OCI-LY1 (cell line): ENCODE data around the gene TAS2R13.

Experiments used
- EZH2 ChIP-seq: fragments of 200-600 bp; sonication (generic), shearing (Covaris generic); IDR thresholded peaks from 2 replicates; pipeline ENCODE4 v1.8.0; 2017; ENCODE audit warnings: borderline replicate concordance, mixed run types, mild to moderate bottlenecking, antibody characterized with exemption, low read length, moderate library complexity, mixed read lengths
- TF ChIP-seq, protein P1 (sequence below): fragments of 200-600 bp; sonication (generic), shearing (Covaris generic); IDR thresholded peaks from 2 replicates; pipeline ENCODE4 v1.5.1; 2017; ENCODE audit warnings: mild to moderate bottlenecking, antibody characterized with exemption, low read length, moderate library complexity, mixed read lengths

GRCh38 chr12:10943167-10943566 is 33.8 kb upstream of the TAS2R13 start:
- TF ChIP-seq, protein P1, sequence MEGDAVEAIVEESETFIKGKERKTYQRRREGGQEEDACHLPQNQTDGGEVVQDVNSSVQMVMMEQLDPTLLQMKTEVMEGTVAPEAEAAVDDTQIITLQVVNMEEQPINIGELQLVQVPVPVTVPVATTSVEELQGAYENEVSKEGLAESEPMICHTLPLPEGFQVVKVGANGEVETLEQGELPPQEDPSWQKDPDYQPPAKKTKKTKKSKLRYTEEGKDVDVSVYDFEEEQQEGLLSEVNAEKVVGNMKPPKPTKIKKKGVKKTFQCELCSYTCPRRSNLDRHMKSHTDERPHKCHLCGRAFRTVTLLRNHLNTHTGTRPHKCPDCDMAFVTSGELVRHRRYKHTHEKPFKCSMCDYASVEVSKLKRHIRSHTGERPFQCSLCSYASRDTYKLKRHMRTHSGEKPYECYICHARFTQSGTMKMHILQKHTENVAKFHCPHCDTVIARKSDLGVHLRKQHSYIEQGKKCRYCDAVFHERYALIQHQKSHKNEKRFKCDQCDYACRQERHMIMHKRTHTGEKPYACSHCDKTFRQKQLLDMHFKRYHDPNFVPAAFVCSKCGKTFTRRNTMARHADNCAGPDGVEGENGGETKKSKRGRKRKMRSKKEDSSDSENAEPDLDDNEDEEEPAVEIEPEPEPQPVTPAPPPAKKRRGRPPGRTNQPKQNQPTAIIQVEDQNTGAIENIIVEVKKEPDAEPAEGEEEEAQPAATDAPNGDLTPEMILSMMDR, result no peak
- TF ChIP-seq EZH2, result no peak
